HG02798 (cell line): Measurements from ENCODE around the gene SERPIND1.
"Not testable (repeated sequence)": the region's sequence is repeated elsewhere in the genome, so short reads cannot be mapped to it uniquely, and the experiment has no call there.

Experiments used
- ATAC-seq: cut with Tn5 transposase; IDR thresholded peaks from one replicate; pipeline ENCODE4 v1.9.1; 2021; ENCODE audit warnings: mild to moderate bottlenecking; ENCODE audit not compliant: unreplicated experiment, poor library complexity

The SERPIND1 gene

DNA sequence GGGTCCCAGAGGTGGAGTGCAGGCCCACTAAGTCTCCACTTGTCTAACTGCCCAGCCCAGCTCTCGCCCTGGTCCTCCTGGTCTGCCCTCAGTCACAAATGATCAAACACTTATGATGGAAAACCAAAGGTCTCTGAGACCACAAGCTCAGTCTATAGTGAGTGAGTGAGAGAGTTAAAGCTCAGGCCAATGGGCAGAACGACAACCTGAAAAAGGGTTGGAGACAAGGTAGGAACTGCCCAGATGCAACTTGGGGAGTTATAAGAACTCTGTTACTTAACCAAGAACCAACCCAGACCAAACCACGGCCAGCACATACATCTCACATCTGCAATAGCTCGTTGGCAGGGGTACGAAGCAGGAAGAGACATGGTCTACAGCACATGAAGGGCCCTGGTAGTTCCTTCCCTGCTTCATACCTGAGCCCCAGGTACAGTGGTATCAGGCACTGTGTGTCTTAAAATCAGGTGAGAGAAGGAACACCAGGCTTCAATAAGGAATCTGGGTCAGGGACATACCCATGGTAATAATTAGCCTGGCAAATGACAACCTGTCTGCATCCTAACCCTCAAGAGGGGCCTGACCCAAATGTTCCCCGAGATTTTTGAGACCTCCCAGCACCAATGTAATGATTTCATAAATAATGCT is 35.7 kb downstream of the SERPIND1 start:
- no peak for ATAC-seq

DNA sequence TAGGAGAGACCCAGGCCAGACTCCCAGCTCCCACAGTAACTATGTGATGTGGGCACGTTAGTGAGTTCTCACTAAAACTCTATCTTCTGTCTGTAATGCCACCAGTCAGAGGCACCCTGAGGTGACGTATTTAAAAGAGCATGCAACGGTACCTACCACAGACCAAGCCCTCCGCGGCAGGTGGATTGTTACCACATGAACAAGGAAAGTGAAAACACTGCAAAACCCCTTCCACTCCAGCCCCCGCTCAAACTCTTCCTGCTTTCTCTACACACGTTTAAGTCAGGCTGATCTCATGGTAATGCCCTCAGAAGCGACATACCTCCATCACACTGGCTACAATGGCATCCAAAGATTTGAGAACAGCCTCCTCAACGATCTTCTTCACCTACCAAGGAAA is 36.7 kb downstream of the SERPIND1 start:
- ATAC-seq, result no peak

DNA sequence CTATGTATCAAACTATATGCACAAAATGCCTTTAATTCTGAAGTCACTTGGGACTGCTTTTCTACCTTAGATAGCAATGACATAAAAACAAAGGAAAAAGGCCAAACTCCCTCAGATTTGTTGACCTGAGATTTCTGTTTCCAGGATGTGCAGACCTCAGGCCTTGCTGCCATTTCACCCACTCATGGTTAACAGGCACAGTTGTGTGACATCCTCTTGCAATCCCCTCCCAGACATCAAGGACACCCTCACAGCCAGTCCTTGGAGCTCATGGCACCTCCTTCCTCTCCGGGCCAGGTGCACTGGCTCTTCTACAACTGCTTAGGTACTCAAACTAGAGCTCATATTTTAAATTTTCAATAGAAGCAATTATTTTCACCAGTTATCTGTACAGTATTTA is 37.3 kb downstream of the SERPIND1 start:
- no peak for ATAC-seq

DNA sequence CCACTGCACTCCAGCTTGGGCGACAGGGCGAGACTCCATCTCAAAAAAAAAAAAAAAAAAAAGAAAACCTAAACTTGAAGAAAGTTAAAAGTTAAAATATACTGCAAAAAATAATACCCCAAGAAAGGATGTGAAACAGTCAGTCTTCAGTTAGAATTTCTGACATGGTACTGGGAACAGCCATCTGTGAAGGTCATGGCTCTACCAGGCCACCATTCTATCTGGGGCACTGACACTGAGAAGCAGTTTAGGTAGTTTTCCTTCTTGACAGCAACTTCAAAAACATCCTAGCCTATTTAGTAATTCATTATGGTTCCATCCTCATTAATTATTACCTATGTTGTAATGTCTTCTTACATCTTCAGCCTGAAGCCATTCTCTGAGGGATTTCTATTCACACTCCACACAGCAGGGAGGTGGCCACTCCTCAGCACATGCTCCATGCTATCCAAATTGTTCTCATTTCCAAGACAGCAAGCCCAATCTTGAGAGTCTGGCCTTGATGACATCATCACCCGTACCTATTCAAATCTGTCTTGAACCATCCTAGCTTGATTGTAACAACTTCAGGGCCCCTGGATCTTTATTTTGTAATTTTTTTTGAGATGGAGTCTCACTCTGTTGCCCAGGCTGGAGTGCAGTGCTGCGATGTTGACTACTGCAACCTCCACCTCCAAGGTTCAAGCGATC is 38.2 kb downstream of the SERPIND1 start:
- ATAC-seq, result no peak

DNA sequence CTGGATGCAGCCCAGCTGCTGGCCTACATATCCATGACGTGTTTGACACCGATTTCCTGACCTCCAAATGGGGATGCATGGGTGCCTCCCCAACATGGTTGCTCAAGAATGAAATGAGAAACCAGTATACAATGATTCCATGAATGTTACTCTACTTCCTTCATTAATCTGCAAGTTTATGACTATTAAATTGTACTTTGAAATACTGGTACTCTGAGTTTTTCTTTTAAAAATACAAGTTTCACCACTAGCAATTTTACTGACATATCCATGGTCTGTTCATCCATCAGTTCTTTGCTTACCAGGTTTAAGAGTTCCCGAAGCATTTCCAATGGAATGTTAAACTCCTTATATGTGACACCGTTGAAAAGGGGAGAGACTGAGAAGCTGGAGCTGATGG is 39.1 kb downstream of the SERPIND1 start:
- ATAC-seq, result no peak

DNA sequence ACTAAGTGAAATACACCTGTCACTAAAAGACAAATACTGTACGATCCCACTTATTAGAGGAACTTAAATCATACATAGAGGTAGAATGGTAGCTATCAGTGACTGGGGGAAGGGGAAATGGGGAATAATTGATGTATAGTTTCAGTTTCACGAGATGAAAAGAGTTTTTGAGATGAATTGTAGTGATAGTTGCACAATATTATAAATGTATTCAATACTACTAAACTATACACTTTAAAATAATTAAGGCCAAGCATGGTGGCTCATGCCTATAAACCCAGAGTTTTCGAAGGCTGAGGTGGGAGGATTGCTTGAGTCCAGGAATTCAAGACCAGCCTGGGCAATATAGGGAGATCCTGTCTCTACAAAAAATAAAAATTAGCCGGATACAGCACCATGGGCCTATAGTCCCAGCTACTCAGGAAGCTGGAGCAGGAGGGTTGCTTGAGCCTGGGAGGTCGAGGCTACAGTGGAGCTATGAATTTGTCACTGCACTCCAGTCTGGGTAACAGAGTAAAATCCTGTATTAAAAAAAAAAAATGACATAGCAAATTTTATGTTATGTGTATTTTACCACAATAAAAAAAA is 40.4 kb downstream of the SERPIND1 start:
- ATAC-seq, result no peak

DNA sequence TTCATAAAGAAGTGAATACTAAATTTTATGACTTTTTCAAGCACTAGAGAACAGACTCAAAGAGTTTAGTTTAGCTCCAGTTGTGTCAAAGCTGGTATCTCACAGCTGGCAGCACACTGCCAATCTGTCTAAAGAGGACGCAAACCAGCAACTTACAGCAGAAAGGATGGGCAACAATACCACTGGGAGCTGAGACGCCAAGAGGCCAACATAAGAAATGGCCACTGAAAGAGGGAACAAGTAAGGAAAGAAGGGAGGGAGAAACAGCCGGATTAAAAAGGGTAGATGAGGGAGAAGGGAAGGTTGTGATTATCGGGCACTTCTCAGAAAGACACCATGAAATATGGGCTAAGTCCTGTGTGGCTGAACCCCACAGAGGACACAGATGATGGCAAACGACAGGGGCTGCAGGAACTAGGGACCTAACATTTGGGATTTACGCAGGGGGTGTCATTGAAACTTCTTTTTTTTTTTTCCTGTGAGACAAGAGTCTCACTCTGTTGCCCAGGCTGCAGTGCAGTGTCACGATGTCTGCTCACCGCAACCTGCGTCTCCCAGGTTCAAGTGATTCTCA is 41.7 kb downstream of the SERPIND1 start:
- no peak for ATAC-seq

DNA sequence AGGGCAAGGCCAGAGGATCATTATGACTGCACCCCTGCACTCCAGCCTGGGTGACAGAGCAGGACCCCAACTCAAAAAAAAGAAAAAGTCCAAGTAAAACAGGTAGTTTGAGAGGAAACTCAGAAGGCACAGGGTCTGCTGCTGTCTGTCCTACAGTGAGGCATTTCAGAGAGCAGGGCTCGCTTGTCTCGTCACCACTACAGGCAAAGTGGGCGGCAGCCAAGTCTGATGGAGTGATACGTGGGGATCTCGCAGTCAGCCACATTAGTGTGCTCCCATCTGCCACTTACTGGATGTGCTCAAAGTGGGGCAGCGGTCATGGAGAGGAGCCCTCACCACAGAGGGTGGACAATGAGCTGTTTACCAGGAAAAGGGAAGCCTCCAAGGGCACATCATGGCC is 42.6 kb downstream of the SERPIND1 start:
- no peak for ATAC-seq

DNA sequence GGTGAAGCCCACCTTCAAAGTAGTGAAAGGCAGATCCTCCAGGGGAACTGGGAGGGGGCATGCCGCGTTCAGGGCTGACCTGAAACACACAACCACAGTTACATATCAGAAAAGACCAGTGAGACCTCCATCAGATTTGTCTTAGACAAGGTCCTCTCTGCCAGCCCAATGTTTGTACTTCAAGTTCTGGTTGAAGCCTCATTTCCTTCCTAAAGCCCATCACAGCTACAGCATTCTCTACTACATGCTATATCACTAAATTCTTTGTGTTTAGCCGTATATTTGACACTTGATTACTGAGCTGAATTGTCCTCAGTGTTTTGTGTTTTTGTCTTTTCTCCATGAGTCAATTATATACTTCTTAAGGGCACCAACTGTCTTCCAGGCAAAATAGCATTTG is 44.6 kb downstream of the SERPIND1 start:
- ATAC-seq, result no peak

DNA sequence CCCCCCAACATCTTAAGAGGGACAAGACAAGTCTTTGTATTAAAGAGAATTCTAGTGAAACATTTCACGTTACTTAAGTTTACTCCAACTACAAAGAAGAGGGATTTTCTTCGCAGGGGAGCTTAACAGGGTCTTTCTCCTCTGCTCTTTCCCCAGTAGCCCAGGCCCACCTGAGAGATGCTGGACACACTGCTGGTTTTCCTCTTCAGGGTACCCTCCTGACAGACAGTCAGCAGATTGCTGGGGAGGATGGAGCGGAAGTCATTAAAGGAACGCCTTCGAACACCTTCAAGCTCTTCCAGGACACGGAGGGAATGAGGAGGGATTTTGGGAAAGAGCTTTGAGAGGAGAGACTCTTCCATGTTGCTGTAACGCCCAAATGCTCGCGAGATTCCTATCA is 45.6 kb downstream of the SERPIND1 start:
- no peak for ATAC-seq

DNA sequence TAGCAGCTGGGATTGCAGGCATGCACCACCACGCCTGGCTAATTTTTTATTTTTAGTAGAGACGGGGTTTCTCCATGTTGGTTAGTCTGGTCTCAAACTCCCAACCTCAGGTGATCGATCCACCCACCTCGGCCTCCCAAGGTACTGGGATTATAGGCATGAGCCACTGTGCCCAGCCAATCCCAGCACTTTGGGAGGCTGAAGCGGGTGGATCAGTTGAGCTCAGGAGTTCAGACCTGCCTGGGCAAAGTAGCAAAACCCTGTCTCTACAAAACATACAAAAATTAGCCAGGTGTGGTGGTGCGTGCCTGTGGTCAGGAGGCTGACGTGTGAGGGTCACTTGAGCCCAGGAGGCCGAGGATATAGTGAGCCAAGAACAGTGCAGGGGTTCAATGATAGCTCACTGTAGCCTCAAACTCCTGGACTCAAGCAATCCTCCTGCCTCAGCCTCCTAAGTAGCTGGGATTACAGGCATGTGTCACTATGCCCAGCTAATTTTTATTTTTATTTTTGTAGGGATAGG is 47.9 kb downstream of the SERPIND1 start:
- not testable (repeated sequence) for ATAC-seq

DNA sequence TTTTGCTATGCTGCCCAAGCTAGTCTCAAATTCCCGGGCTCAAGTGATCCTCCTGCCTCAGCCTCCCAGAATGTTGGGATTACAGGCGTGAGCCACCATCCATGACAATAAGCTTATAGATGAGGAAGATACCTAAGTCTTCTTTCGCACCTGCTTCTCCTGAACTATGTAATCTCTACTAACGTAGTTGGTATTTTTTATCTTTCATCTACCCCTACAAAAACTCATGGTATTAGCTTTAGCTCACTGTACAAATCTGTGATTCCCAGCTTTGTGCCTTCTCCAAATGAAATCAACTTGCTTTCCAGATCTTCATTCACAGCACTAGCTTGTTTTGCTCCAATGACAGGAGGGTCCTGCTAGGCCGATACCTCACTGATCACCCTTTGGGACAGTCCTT is 48.3 kb downstream of the SERPIND1 start:
- ATAC-seq, result no peak

DNA sequence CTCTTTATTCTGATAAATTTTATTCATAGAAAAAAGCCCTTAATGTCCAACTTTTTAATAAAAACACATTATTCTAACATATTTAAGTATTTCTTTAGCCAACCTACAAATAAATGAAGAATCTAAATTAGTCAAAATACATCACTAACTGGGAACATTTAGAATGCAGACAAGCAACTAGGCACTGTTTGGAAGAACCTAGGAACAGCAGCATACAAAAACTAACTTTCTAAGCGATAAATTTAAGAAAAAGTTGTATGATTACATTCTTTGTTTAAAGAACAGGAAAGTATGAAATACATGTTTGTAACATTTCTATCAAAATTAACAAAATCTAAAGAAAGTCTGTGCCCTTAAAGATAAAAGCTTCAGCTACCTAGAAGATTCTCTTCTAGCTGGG is 49.4 kb downstream of the SERPIND1 start:
- ATAC-seq, result no peak

DNA sequence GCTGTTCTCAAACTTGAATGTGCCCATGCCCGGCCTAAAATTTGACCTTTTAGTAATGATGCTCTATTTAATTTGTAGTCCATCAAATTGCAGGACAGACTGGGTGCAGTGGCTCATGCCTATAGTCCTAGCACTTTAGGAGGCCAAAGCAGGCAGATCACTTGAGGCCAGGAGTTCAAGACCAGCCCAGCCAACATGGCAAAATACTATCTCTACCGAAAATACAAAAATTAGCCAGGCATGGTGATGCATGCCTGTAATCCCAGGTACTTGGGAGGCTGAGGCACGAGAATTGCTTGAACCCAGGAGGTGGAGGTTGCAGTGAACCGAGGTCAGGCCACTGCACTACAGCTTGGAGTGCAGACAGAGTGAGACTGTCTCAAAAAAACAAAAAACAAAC is 51.3 kb downstream of the SERPIND1 start:
- ATAC-seq, result not testable (repeated sequence)

DNA sequence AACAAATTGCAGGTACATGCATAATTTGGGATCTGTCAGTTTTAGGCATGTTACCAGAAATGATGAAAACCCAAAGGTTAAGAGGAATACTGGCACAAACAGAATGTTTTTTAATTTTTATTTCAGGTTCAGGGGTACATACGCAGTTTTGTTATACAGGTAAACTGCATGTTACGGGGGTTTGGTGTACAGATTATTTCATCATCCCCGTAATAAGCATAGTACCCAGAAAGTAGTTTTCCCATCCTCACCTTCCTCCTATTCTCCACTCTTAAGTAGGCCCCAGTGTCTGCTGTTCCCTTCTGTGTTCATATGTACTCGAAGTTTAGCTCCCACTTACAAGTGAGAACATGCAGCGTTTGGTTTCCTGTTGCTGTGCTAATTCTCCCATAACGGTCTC is 51.7 kb downstream of the SERPIND1 start:
- ATAC-seq, result no peak

DNA sequence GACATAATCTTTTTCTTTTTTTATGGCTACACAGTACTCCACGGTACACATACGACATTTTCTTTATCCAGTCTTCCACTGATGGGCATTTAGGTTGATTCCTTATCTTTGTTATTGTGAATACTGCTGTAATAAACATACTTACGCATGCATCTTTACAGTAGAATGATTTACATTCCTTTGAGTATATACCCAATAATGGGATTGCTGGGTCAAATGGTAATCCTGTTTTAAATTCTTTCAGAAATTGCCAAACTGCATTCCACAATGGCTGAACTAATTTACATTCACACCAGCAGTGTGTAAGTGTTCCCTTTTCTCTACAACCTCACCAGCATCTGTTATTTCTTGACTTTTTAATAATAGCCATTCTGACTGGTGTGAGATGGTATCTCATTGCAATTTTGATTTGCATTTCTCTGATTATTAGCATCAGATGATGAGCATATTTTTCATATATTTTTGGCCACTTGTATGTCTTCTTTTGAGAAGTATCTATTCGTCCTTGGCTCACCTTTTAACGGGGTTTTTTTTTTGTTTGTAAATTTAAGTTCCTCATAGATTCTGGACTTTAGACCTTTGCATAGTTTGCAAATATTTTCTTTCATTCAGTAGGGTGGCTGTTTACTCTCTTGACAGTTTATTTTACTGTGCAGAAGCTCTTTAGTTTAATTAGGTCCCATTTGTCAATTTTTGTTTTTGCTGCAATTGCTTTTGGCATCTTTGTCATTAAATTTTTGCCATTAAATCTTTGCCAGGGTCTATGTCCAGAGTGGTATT is 52.6 kb downstream of the SERPIND1 start:
- ATAC-seq, result not testable (repeated sequence)

DNA sequence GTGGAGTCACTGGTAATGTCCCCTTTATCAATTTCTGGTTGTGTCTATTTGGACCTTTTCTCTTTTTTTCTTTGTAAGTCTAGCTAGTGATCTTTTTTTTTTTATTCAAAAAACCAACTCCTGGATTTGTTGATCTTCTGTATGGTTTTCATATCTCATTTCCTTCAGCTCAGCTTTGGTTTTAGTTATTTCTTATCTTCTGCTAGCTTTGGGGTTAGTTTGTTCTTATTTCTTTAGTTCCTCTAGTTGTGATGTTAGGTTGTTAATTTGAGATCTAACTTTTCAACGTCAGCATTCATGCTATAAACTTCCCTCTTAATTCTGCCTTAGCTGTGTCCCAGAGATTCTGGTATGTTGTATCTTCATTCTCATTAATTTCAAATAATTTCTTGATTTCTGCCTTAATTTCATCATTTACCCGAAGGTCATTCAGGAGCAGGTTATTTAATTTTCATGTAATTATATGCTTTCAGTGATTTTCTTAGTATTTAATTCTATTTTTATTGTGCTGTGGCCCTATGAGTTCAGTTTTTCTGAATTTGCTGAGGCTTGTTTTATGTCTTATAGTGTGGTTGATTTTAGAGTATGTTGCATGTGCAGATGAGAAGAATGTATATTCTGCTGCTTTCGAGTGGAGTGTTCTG is 55.7 kb downstream of the SERPIND1 start:
- ATAC-seq, result no peak

DNA sequence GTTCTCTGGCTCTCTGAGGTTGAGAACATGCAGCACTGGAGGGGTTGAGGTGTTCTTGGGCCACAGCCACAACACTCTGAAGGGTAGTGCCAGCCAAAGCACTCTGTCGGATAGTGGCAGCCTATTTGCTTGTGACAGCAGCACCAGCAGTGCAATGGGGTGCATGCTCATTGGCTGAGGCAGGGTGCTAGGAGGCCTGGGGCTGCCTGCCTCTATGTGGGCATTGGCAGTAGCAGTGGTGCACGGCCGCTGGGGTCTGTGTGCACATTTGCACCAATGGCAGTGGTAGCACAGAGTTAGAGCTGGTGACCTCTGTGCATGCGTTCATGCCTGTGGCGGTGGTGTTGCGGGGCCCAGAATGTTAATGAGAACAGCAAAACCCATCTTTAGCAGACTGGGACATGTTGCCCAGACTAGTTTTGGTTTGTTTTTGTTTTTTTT is 59.3 kb downstream of the SERPIND1 start:
- ATAC-seq, result no peak

DNA sequence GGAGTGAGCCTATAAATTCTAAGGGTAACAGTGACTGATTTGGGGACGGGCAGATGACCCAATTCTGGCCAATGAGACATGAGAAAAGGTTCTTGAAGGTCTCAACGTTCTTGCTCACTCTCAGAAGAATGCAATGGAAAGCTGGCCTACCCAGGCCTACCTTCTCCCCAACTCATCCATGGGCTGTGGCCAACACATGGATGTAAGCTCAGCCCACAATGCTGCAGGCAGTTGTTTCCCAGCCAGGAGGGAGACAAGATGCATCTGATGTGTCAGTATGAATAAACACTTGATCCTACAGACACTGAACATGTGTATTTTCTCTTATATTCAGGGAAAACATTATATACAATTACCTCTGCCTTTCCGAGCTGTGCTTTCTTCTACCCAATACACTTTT is 60.3 kb downstream of the SERPIND1 start:
- ATAC-seq, result no peak

DNA sequence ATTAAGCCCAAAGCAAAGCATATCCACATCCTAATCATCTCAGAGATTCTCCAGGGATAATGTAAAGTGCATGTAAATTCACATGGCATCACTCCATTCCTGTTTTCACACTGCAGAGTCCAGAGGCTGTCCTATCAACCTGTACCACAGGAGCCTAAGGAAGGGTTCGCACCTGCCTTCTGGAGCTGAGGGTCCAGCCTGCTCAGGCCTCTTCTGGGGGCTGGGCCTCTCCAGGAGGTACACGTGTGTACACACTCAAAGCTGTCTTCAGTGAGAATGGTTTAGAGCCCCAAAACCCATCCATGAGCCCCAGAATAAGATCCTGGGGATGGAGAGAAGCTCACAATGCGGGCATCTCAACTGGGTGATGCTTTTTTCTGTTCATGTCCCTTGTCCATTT is 60.8 kb downstream of the SERPIND1 start:
- no peak for ATAC-seq
